Endothelial cell of umbilical vein (primary cell): ENCODE measurements around the gene TPO. TPM values are rescaled to one million over a fixed set of nuclear protein-coding genes. Genes with fewer than 3 reads are reported as not detected.

Experiments
- BruUV-seq: library from RNA; stranded (reverse); fragments of 400-500 nt; replicated peaks from 2 replicates; lab custom pipeline; 2021; lab: Mats Ljungman, UMichigan
- CTCF ChIA-PET: fragments of 300-600, 350-600 bp; sonication (Branson Sonifier 250); formaldehyde crosslinking; loops from one replicate; lab custom pipeline; 2021; ENCODE audit warnings: antibody characterized with exemption, inconsistent platforms; lab: Charles Lee
- POLR2A ChIA-PET: fragments of 300-600, 350-600 bp; sonication (Branson Sonifier 250); formaldehyde crosslinking; loops from one replicate; lab custom pipeline; 2021; ENCODE audit warnings: antibody characterized with exemption, inconsistent platforms; lab: Charles Lee
- DNase-seq: peaks from one replicate; pipeline ENCODE4 v3.0.0-alpha.2; 2011; ENCODE audit warnings: low read depth, low spot score
- FAIRE-seq: peaks from 2 replicates; lab custom pipeline; 2011; peaks lifted over from hg19 to GRCh38; lab: Jason Lieb, UNC
- H2AFZ ChIP-seq: 2 replicates; pipeline ENCODE4 v1.6.0; 2012; ENCODE audit warnings: low read depth, low read length, control low read depth, inconsistent platforms
- H3K27ac ChIP-seq: 2 replicates; pipeline ENCODE4 v1.5.1; 2011; ENCODE audit warnings: low read depth, mild to moderate bottlenecking, control low read depth, low read length, moderate library complexity; ENCODE audit not compliant: insufficient read depth
- H3K27me3 ChIP-seq, 2 experiments: 2 replicates each; pipeline versions ENCODE4 v1.6.0 to v1.6.1; 2011; ENCODE audit warnings: low read length in 2 of 2, mixed read lengths in 1 of 2; ENCODE audit not compliant: control insufficient read depth in 2 of 2, insufficient read depth in 2 of 2
- H3K36me3 ChIP-seq, 2 experiments: 2 replicates in 1 of 2; 3 replicates in 1 of 2; pipeline ENCODE4 v1.5.1; 2011; ENCODE audit warnings: low read length in 2 of 2, mild to moderate bottlenecking in 1 of 2, moderate library complexity in 1 of 2; ENCODE audit not compliant: control insufficient read depth in 2 of 2, insufficient read depth in 2 of 2; ENCODE audit errors: extremely low read depth in 1 of 2
- H3K4me1 ChIP-seq: 3 replicates; pipeline ENCODE4 v1.5.1; 2011; ENCODE audit warnings: mild to moderate bottlenecking, low read length; ENCODE audit not compliant: control insufficient read depth, insufficient read depth; ENCODE audit errors: extremely low read depth
- H3K4me2 ChIP-seq: 2 replicates; pipeline ENCODE4 v1.6.1; 2011; ENCODE audit warnings: low read length, control low read depth, mixed read lengths; ENCODE audit not compliant: insufficient read depth
- H3K4me3 ChIP-seq, 3 experiments: fragments of 200-600 bp in 1 of 3; sonication (generic), shearing (Covaris generic) in 1 of 3; replicated peaks in 1 of 3; 2 replicates each; pipeline ENCODE4 v1.5.1; 2011 to 2016; ENCODE audit warnings: control low read depth in 3 of 3, low read length in 3 of 3, mild to moderate bottlenecking in 2 of 3, inconsistent platforms in 1 of 3, low read depth in 1 of 3, moderate library complexity in 1 of 3; ENCODE audit not compliant: insufficient read depth in 1 of 3
- H3K79me2 ChIP-seq: 2 replicates; pipeline ENCODE4 v1.6.0; 2012; ENCODE audit warnings: low read length, inconsistent platforms; ENCODE audit not compliant: control insufficient read depth, insufficient read depth
- H3K9ac ChIP-seq: replicated peaks from 2 replicates; pipeline ENCODE3; 2011; ENCODE audit warnings: low read length, control low read depth; ENCODE audit not compliant: insufficient read depth; ENCODE audit errors: extremely low read depth
- H3K9me1 ChIP-seq: replicated peaks from 3 replicates; pipeline ENCODE4 v1.6.0; 2011; ENCODE audit warnings: mild to moderate bottlenecking, low read length; ENCODE audit not compliant: control insufficient read depth, insufficient read depth; ENCODE audit errors: extremely low read depth
- H3K9me3 ChIP-seq: replicated peaks from 2 replicates; pipeline ENCODE4 v1.5.1; 2012; ENCODE audit warnings: low read length, inconsistent platforms; ENCODE audit not compliant: control insufficient read depth, insufficient read depth
- H4K20me1 ChIP-seq: replicated peaks from 2 replicates; pipeline ENCODE3; 2011; ENCODE audit warnings: mild to moderate bottlenecking, low read length; ENCODE audit not compliant: control insufficient read depth, insufficient read depth; ENCODE audit errors: extremely low read depth
- CTCF ChIP-seq, 2 donors: IDR thresholded peaks; 1 replicate in 1 of 2; 2 replicates in 1 of 2; pipeline ENCODE4 v1.5.1; 2011; ENCODE audit warnings: low read length in 2 of 2, mild to moderate bottlenecking in 2 of 2, moderate library complexity in 2 of 2, control low read depth in 1 of 2, inconsistent platforms in 1 of 2, low read depth in 1 of 2; ENCODE audit not compliant: insufficient read depth in 1 of 2; ENCODE audit errors: extremely low read depth in 1 of 2
- EZH2 ChIP-seq: IDR thresholded peaks from 2 replicates; pipeline ENCODE4 v1.6.1; 2012; ENCODE audit warnings: borderline replicate concordance, low read depth, mild to moderate bottlenecking, moderate library complexity, low read length, inconsistent platforms; ENCODE audit not compliant: severe bottlenecking
- FOS ChIP-seq: IDR thresholded peaks from 2 replicates; pipeline ENCODE4 v1.6.1; 2011; ENCODE audit warnings: mild to moderate bottlenecking, low read length, moderate library complexity, borderline replicate concordance; ENCODE audit not compliant: insufficient read depth
- GATA2 ChIP-seq: IDR thresholded peaks from 2 replicates; pipeline ENCODE4 v1.7.0; 2011; ENCODE audit warnings: low read depth, mild to moderate bottlenecking, moderate library complexity, mixed read lengths, low read length; ENCODE audit not compliant: insufficient read length, insufficient read depth
- JUN ChIP-seq: IDR thresholded peaks from 2 replicates; pipeline ENCODE4 v1.6.1; 2011; ENCODE audit warnings: borderline replicate concordance, low read depth; ENCODE audit not compliant: insufficient read length, insufficient read depth
- MYC ChIP-seq: IDR thresholded peaks from one replicate; pipeline ENCODE4 v1.6.1; 2011; ENCODE audit warnings: mild to moderate bottlenecking, low read depth, low read length
- POLR2A ChIP-seq: IDR thresholded peaks from 2 replicates; pipeline ENCODE4 v1.6.1; 2012; ENCODE audit warnings: low read depth, mild to moderate bottlenecking, control low read depth, low read length
- POLR2AphosphoS5 ChIP-seq: IDR thresholded peaks from 2 replicates; pipeline ENCODE4 v1.6.1; 2012; ENCODE audit warnings: low read depth, mild to moderate bottlenecking, control low read depth, low read length, moderate library complexity; ENCODE audit not compliant: insufficient read depth
- dilution Hi-C: fragments of 300-500 bp; cut with MboI; formaldehyde crosslinking; loops from one replicate; pipeline ENCODE4 v1.15.0; 2019; ENCODE audit warnings: low sequenced_read_pairs; ENCODE audit not compliant: extremely low pct_ligation_motif_present
- intact Hi-C: fragments of 100-400 bp; cut with micrococcal nuclease; formaldehyde crosslinking; loops from one replicate; pipeline ENCODE4 v1.10.0; 2022
- polyA plus RNA-seq, 4 experiments: library from polyadenylated mRNA; depleted of rRNA in 3 of 4; stranded (reverse) in 3 of 4; unstranded in 1 of 4; fragments of >200 nt; gene quantifications; 2 replicates each; pipeline versions ENCODE4 v1.2.1 to v1.2.3, GENCODE V29; 2011 to 2012; ENCODE audit warnings: missing spikeins in 1 of 4
- total RNA-seq: library from RNA; stranded (reverse); gene quantifications from 2 replicates; pipeline ENCODE4 v1.2.3, GENCODE V29; 2021
- TF ChIP-seq, protein P1 (sequence below): IDR thresholded peaks from 2 replicates; pipeline ENCODE4 v1.6.1; 2011; ENCODE audit not compliant: insufficient read depth, insufficient read length

Gene TPO
- total and polyA plus RNA-seq, 2 donors (not counting 3 experiments of a cell fraction or from before 2014, with no cell fraction given) = not detected

- H2AFZ ChIP-seq = no peak overlapping the region
These were observed 136.8 kb downstream of the TPO start for GRCh38 chr2:1550076-1550475.

More at GRCh38 chr2:1550076-1550475, 136.8 kb downstream of the TPO start:
- Histone ChIP-seq H3K4me2 (no peak overlapping the region), H3K27ac (no peak overlapping the region), H3K4me3 (no peak overlapping the region), H3K27me3 (no peaks in the 10 kb centered on the region), H3K36me3 (no peaks in the 10 kb centered on the region), H3K9me1 (no peaks in the 10 kb centered on the region), H3K9ac (no peak overlapping the region), H3K9me3 (no peaks in the 10 kb centered on the region), H3K79me2 (no peaks in the 10 kb centered on the region), H4K20me1 (no peaks in the 10 kb centered on the region), H3K4me1 (no peaks in the 10 kb centered on the region)
- dilution Hi-C loops = no loop called here
- TF ChIP-seq FOS (no peak), POLR2A (no peak), MYC (no peak), GATA2 (no peak), JUN (no peak), CTCF (IDR thresholded peaks at IDR 0.05; ENCODE audit: extremely low read depth in 1 of 2, insufficient read depth in 1 of 2, low read depth in 1 of 2, low read length in 2 of 2) (no peak), EZH2 (no peak), POLR2AphosphoS5 (no peak)
- TF ChIP-seq, protein P1, sequence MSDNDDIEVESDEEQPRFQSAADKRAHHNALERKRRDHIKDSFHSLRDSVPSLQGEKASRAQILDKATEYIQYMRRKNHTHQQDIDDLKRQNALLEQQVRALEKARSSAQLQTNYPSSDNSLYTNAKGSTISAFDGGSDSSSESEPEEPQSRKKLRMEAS = no peak
- no TSS peak for BruUV-seq
- CTCF ChIA-PET = interaction anchor here (1.0 to 2.6 kb wide), 27 partner anchors 10 to 893 kb away, joined by 3 to 31 read pairs (median 6); no protein-coding TSS in a partner anchor
- no peak for DNase-seq
- FAIRE-seq = no peak
- intact Hi-C loops = loop anchor here (10.0 kb wide), 1 partner anchor 595 kb away; the partner anchor contains the start of gene SNTG2
- POLR2A ChIA-PET = no interaction called here
